ENCODE data around the gene BZW2.

BZW2 gene

GRCh38 chr7:16753102-16753931, 107.3 kb downstream of the BZW2 start, which contains the start of gene TSPAN13:
TSPAN13 (plus strand) TSS chr7:16753755; CDS start chr7:16753968, 213 bp downstream.
- no peaks in the 10 kb centered on the region for H3K4me1 ChIP-seq (ENCODE audit: control insufficient read depth, low read depth, low read length)
- H3K18ac ChIP-seq (ENCODE audit: low read length), result no peak within 1 kb of the TSS
- no peak within 1 kb of the TSS for H3K4ac ChIP-seq (ENCODE audit: low read depth, low read length)
- no peak within 1 kb of the TSS for H2BK15ac ChIP-seq (replicated peaks; ENCODE audit: low read depth)
- H3K56ac ChIP-seq (ENCODE audit: low read length), result peak within 1 kb of the TSS; percentile 89
- no peaks in the 10 kb centered on the region for H3K36me3 ChIP-seq (ENCODE audit: control insufficient read depth, insufficient read depth, low read length)
- H4K5ac ChIP-seq (ENCODE audit: low read length), result no peak within 1 kb of the TSS
- H3K79me1 ChIP-seq (ENCODE audit: low read length), result no peaks in the 10 kb centered on the region
- WGBS (ENCODE audit: extremely low coverage, insufficient coverage, low lambda C conversion rate), result no CpG with 5 or more reads among the region's 48 CpGs
- H3K9ac ChIP-seq (ENCODE audit: low read length), result peak within 1 kb of the TSS; percentile 79
- no peak within 1 kb of the TSS for H2BK5ac ChIP-seq (ENCODE audit: low read length)
- no peak within 1 kb of the TSS for H2BK120ac ChIP-seq (ENCODE audit: low read depth, low read length)
- no peaks in the 10 kb centered on the region for H3K27me3 ChIP-seq (ENCODE audit: insufficient read depth, low read length, poor library complexity)
- H3K79me2 ChIP-seq (ENCODE audit: control insufficient read depth, insufficient read depth, low read length), result no peaks in the 10 kb centered on the region
- peak; percentile 98 for DNase-seq
- H3K4me3 ChIP-seq (ENCODE audit: low read length), result peak within 1 kb of the TSS; percentile 84
- peak within 1 kb of the TSS; percentile 85 for H3K4me2 ChIP-seq (ENCODE audit: low read length)
- H3K27ac ChIP-seq (ENCODE audit: low read depth, low read length), result peak within 1 kb of the TSS; percentile 25
- H4K8ac ChIP-seq (ENCODE audit: low read depth, low read length), result no peak within 1 kb of the TSS
- H2AK5ac ChIP-seq (ENCODE audit: low read length), result no peak within 1 kb of the TSS
- no peak within 1 kb of the TSS for H3K23ac ChIP-seq (ENCODE audit: low read length)

- H3K36me3 ChIP-seq (ENCODE audit: control insufficient read depth, insufficient read depth, low read length), result no peaks in the 10 kb centered on the region
- H3K23ac ChIP-seq (ENCODE audit: low read length), result no peak overlapping the region
- DNase-seq, result peak; percentile 73
- no CpG with 5 or more reads among the region's 58 CpGs for WGBS (ENCODE audit: extremely low coverage, insufficient coverage, low lambda C conversion rate)
- H4K8ac ChIP-seq (ENCODE audit: low read depth, low read length), result no peak overlapping the region
- peak overlapping the region; percentile 84 for H3K4me3 ChIP-seq (ENCODE audit: low read length)
- no peak overlapping the region for H2BK120ac ChIP-seq (ENCODE audit: low read depth, low read length)
- H3K27ac ChIP-seq (ENCODE audit: low read depth, low read length), result peak overlapping the region; percentile 25
- no peak overlapping the region for H2BK5ac ChIP-seq (ENCODE audit: low read length)
- H3K4me2 ChIP-seq (ENCODE audit: low read length), result peak overlapping the region; percentile 85
- H3K56ac ChIP-seq (ENCODE audit: low read length), result peak overlapping the region; percentile 89
- H3K79me2 ChIP-seq (ENCODE audit: control insufficient read depth, insufficient read depth, low read length), result peaks cover 1% of the 10 kb centered on the region
- H2AK5ac ChIP-seq (ENCODE audit: low read length), result no peak overlapping the region
- H3K27me3 ChIP-seq (ENCODE audit: insufficient read depth, low read length, poor library complexity), result no peaks in the 10 kb centered on the region
- H3K79me1 ChIP-seq (ENCODE audit: low read length), result no peaks in the 10 kb centered on the region
- peak overlapping the region; percentile 79 for H3K9ac ChIP-seq (ENCODE audit: low read length)
- H4K5ac ChIP-seq (ENCODE audit: low read length), result no peak overlapping the region
- no peak overlapping the region for H3K4ac ChIP-seq (ENCODE audit: low read depth, low read length)
- H2BK15ac ChIP-seq (replicated peaks; ENCODE audit: low read depth), result no peak overlapping the region
- no peaks in the 10 kb centered on the region for H3K4me1 ChIP-seq (ENCODE audit: control insufficient read depth, low read depth, low read length)
- no peak overlapping the region for H3K18ac ChIP-seq (ENCODE audit: low read length)
Measured at GRCh38 chr7:16753932-16754855, 108.2 kb downstream of the BZW2 start.

- H2BK5ac ChIP-seq (ENCODE audit: low read length), result no peak overlapping the region
- H3K36me3 ChIP-seq (ENCODE audit: control insufficient read depth, insufficient read depth, low read length), result no peaks in the 10 kb centered on the region
- H3K4ac ChIP-seq (ENCODE audit: low read depth, low read length), result no peak overlapping the region
- H2BK15ac ChIP-seq (replicated peaks; ENCODE audit: low read depth), result no peak overlapping the region
- peak overlapping the region; percentile 85 for H3K4me2 ChIP-seq (ENCODE audit: low read length)
- DNase-seq, result no peak
- no peak overlapping the region for H3K23ac ChIP-seq (ENCODE audit: low read length)
- H4K8ac ChIP-seq (ENCODE audit: low read depth, low read length), result no peak overlapping the region
- H2BK120ac ChIP-seq (ENCODE audit: low read depth, low read length), result no peak overlapping the region
- H3K56ac ChIP-seq (ENCODE audit: low read length), result peak overlapping the region; percentile 89
- no peak overlapping the region for H3K27ac ChIP-seq (ENCODE audit: low read depth, low read length)
- H3K79me2 ChIP-seq (ENCODE audit: control insufficient read depth, insufficient read depth, low read length), result peaks cover 1% of the 10 kb centered on the region
- no peaks in the 10 kb centered on the region for H3K27me3 ChIP-seq (ENCODE audit: insufficient read depth, low read length, poor library complexity)
- H3K4me3 ChIP-seq (ENCODE audit: low read length), result no peak overlapping the region
- no CpG with 5 or more reads among the region's 6 CpGs for WGBS (ENCODE audit: extremely low coverage, insufficient coverage, low lambda C conversion rate)
- H3K9ac ChIP-seq (ENCODE audit: low read length), result peak overlapping the region; percentile 79
- H2AK5ac ChIP-seq (ENCODE audit: low read length), result no peak overlapping the region
- H3K4me1 ChIP-seq (ENCODE audit: control insufficient read depth, low read depth, low read length), result no peaks in the 10 kb centered on the region
- no peak overlapping the region for H4K5ac ChIP-seq (ENCODE audit: low read length)
- peaks cover 2% of the 10 kb centered on the region for H3K79me1 ChIP-seq (ENCODE audit: low read length)
- no peak overlapping the region for H3K18ac ChIP-seq (ENCODE audit: low read length)
Measured at GRCh38 chr7:16754856-16755317, 108.9 kb downstream of the BZW2 start.

- H3K4me3 ChIP-seq (ENCODE audit: low read length), result no peak overlapping the region
- H4K5ac ChIP-seq (ENCODE audit: low read length), result no peak overlapping the region
- H3K27me3 ChIP-seq (ENCODE audit: insufficient read depth, low read length, poor library complexity), result no peaks in the 10 kb centered on the region
- no peak overlapping the region for H3K27ac ChIP-seq (ENCODE audit: low read depth, low read length)
- H3K56ac ChIP-seq (ENCODE audit: low read length), result peak overlapping the region; percentile 89
- H4K8ac ChIP-seq (ENCODE audit: low read depth, low read length), result no peak overlapping the region
- H3K9ac ChIP-seq (ENCODE audit: low read length), result peak overlapping the region; percentile 4
- no peak overlapping the region for H2BK15ac ChIP-seq (replicated peaks; ENCODE audit: low read depth)
- H2BK120ac ChIP-seq (ENCODE audit: low read depth, low read length), result no peak overlapping the region
- no peak overlapping the region for H2AK5ac ChIP-seq (ENCODE audit: low read length)
- peaks cover 2% of the 10 kb centered on the region for H3K79me2 ChIP-seq (ENCODE audit: control insufficient read depth, insufficient read depth, low read length)
- H3K23ac ChIP-seq (ENCODE audit: low read length), result no peak overlapping the region
- H3K4me1 ChIP-seq (ENCODE audit: control insufficient read depth, low read depth, low read length), result no peaks in the 10 kb centered on the region
- H3K4me2 ChIP-seq (ENCODE audit: low read length), result no peak overlapping the region
- no peak overlapping the region for H3K4ac ChIP-seq (ENCODE audit: low read depth, low read length)
- no peaks in the 10 kb centered on the region for H3K36me3 ChIP-seq (ENCODE audit: control insufficient read depth, insufficient read depth, low read length)
- H3K18ac ChIP-seq (ENCODE audit: low read length), result no peak overlapping the region
- H3K79me1 ChIP-seq (ENCODE audit: low read length), result peaks cover 3% of the 10 kb centered on the region
- DNase-seq, result no peak
- H2BK5ac ChIP-seq (ENCODE audit: low read length), result no peak overlapping the region
Measured at GRCh38 chr7:16755397-16755796, 109.4 kb downstream of the BZW2 start.
